HCT116 (cell line): Measurements from ENCODE around the gene ARL5B. TPM values are rescaled to one million over a fixed set of nuclear protein-coding genes. Genes with fewer than 3 reads are reported as not detected.

ENCODE experiments used
- ATAC-seq: fragments of 200-7000 bp; cut with Tn5 transposase; 2 replicates; pipeline ENCODE4 v1.9.1; 2020; ENCODE audit warnings: mild to moderate bottlenecking, moderate library complexity
- BruUV-seq: library from RNA; stranded (reverse); fragments of 400-500 nt; replicated peaks from 2 replicates; lab custom pipeline; 2021; lab: Mats Ljungman, UMichigan
- CTCF ChIA-PET: fragments of 300-600 bp; sonication (Branson Sonifier 250); formaldehyde crosslinking; loops from one replicate; lab custom pipeline; 2021; ENCODE audit warnings: antibody characterized with exemption; lab: Charles Lee
- POLR2A ChIA-PET: fragments of 300-600, 350-600 bp; sonication (Branson Sonifier 250); formaldehyde crosslinking; loops from one replicate; lab custom pipeline; 2021; ENCODE audit warnings: antibody characterized with exemption; lab: Charles Lee
- RAD21 ChIA-PET, 2 experiments: fragments of 300-600 bp; sonication (Branson Sonifier 250); formaldehyde crosslinking; loops; one replicate each; lab custom pipeline; 2023; ENCODE audit warnings: low total read pairs in 2 of 2; ENCODE audit not compliant: uncharacterized antibody in 2 of 2, unreplicated experiment in 2 of 2, low non-redundant PET in 1 of 2; lab: Charles Lee
- DNase-seq: peaks from one replicate; pipeline ENCODE4 v3.0.0-alpha.2; 2010; ENCODE audit warnings: low read depth, low spot score
- H2AFZ ChIP-seq: fragments of 200-600 bp; shearing (Covaris generic), sonication (generic); 2 replicates; pipeline ENCODE4 v1.6.1; 2017; ENCODE audit warnings: low read depth, mixed run types, mixed read lengths, antibody characterized with exemption, low read length; ENCODE audit not compliant: poor library complexity, severe bottlenecking
- H3K27ac ChIP-seq: 2 replicates; pipeline ENCODE4 v1.5.1; 2012; ENCODE audit warnings: low read depth, low read length
- H3K27me3 ChIP-seq: fragments of 200-600 bp; sonication (generic); 2 replicates; pipeline ENCODE4 v1.6.1; 2016; ENCODE audit warnings: mixed run types, low read length, mixed read lengths; ENCODE audit not compliant: insufficient read depth
- H3K36me3 ChIP-seq, 2 experiments: fragments of 200-500 bp in 1 of 2; fragments of 200-600 bp in 1 of 2; sonication (Bioruptor generic) in 1 of 2; sonication (generic) in 1 of 2; 2 replicates each; pipeline versions ENCODE4 v1.5.1 to v1.6.1; 2014 to 2016; ENCODE audit warnings: low read length in 2 of 2, inconsistent platforms in 1 of 2, mixed read lengths in 1 of 2, mixed run types in 1 of 2; ENCODE audit not compliant: insufficient read depth in 2 of 2, control insufficient read depth in 1 of 2
- H3K4me1 ChIP-seq, 2 experiments: fragments of 200-600 bp in 1 of 2; sonication (generic) in 1 of 2; 2 replicates each; pipeline versions ENCODE4 v1.5.1 to v1.6.1; 2012 to 2017; ENCODE audit warnings: low read length in 2 of 2, inconsistent platforms in 1 of 2, mild to moderate bottlenecking in 1 of 2, mixed read lengths in 1 of 2, mixed run types in 1 of 2, moderate library complexity in 1 of 2; ENCODE audit not compliant: insufficient read depth in 2 of 2, control insufficient read depth in 1 of 2
- H3K4me2 ChIP-seq: fragments of 200-600 bp; sonication (generic); 2 replicates; pipeline ENCODE4 v1.6.1; 2017; ENCODE audit warnings: mixed run types, low read length, mixed read lengths
- H3K4me3 ChIP-seq, 2 experiments: fragments of 200-600 bp in 1 of 2; sonication (generic) in 1 of 2; replicated peaks in 1 of 2; 2 replicates each; pipeline ENCODE4 v1.5.1; 2011 to 2016; ENCODE audit warnings: low read length in 2 of 2, control low read depth in 1 of 2, low read depth in 1 of 2, mild to moderate bottlenecking in 1 of 2, mixed read lengths in 1 of 2, mixed run types in 1 of 2
- H3K79me2 ChIP-seq: fragments of 200-600 bp; sonication (generic); 2 replicates; pipeline ENCODE4 v1.6.1; 2017; ENCODE audit warnings: mild to moderate bottlenecking, mixed run types, low read length, moderate library complexity, mixed read lengths; ENCODE audit not compliant: insufficient read depth
- H3K9ac ChIP-seq: fragments of 200-600 bp; sonication (generic); 2 replicates; pipeline ENCODE4 v1.6.1; 2016; ENCODE audit warnings: low read length, mixed read lengths
- H3K9me2 ChIP-seq: fragments of 200-600 bp; sonication (generic), shearing (Covaris generic); 2 replicates; pipeline ENCODE4 v1.6.1; 2017; ENCODE audit warnings: mixed run types, mild to moderate bottlenecking, moderate library complexity; ENCODE audit not compliant: insufficient read depth
- H3K9me3 ChIP-seq, 2 experiments: fragments of 200-500 bp in 1 of 2; fragments of 200-600 bp in 1 of 2; sonication (Bioruptor generic) in 1 of 2; sonication (generic) in 1 of 2; 2 replicates each; pipeline ENCODE4 v1.6.1; 2014 to 2017; ENCODE audit warnings: low read length in 2 of 2, mixed read lengths in 2 of 2, inconsistent platforms in 1 of 2, low read depth in 1 of 2, mild to moderate bottlenecking in 1 of 2, mixed run types in 1 of 2, moderate library complexity in 1 of 2; ENCODE audit not compliant: control insufficient read depth in 1 of 2, insufficient read depth in 1 of 2
- H4K20me1 ChIP-seq: fragments of 200-600 bp; sonication (generic), shearing (Covaris generic); 2 replicates; pipeline ENCODE4 v1.6.1; 2017; ENCODE audit warnings: mixed run types, mild to moderate bottlenecking, moderate library complexity; ENCODE audit not compliant: insufficient read depth
- ATF3 ChIP-seq: IDR thresholded peaks from 2 replicates; pipeline ENCODE4 v1.6.1; 2012
- CBX3 ChIP-seq: IDR thresholded peaks from 2 replicates; pipeline ENCODE4 v1.6.1; 2012; ENCODE audit warnings: low read depth
- CEBPB ChIP-seq: IDR thresholded peaks from 2 replicates; pipeline ENCODE4 v1.6.1; 2012; ENCODE audit warnings: low read depth
- EGR1 ChIP-seq: IDR thresholded peaks from 2 replicates; pipeline ENCODE4 v1.6.1; 2012; ENCODE audit warnings: low read depth
- EZH2 ChIP-seq: fragments of 200-600 bp; sonication (generic); IDR thresholded peaks from 2 replicates; pipeline ENCODE4 v1.6.1; 2017; ENCODE audit warnings: antibody characterized with exemption, mixed run types
- EZH2phosphoT487 ChIP-seq: fragments of 200-600 bp; IDR thresholded peaks from 2 replicates; pipeline ENCODE4 v1.6.1; 2018; ENCODE audit warnings: antibody characterized with exemption, borderline replicate concordance
- FOSL1 ChIP-seq: IDR thresholded peaks from 2 replicates; pipeline ENCODE4 v1.6.1; 2012; ENCODE audit warnings: low read depth
- POLR2A ChIP-seq: IDR thresholded peaks from 2 replicates; pipeline ENCODE4 v1.7.0; 2011; ENCODE audit warnings: borderline replicate concordance; ENCODE audit not compliant: insufficient read depth, insufficient read length; ENCODE audit errors: extremely low read depth
- REST ChIP-seq: IDR thresholded peaks from 2 replicates; pipeline ENCODE4 v1.6.1; 2012; ENCODE audit warnings: low read depth
- SIN3A ChIP-seq: IDR thresholded peaks from 2 replicates; pipeline ENCODE4 v1.6.1; 2012; ENCODE audit warnings: low read depth
- SP1 ChIP-seq: IDR thresholded peaks from 2 replicates; pipeline ENCODE4 v1.6.1; 2012; ENCODE audit warnings: low read depth
- SRF ChIP-seq: IDR thresholded peaks from 2 replicates; pipeline ENCODE4 v1.6.1; 2012; ENCODE audit warnings: low read depth
- TCF7L2 ChIP-seq: IDR thresholded peaks from 2 replicates; pipeline ENCODE4 v1.7.0; 2011; ENCODE audit warnings: borderline replicate concordance, inconsistent platforms; ENCODE audit not compliant: insufficient read depth, insufficient read length; ENCODE audit errors: extremely low read depth
- ZBTB33 ChIP-seq: IDR thresholded peaks from 2 replicates; pipeline ENCODE4 v1.6.1; 2011; ENCODE audit warnings: mild to moderate bottlenecking, low read length, moderate library complexity; ENCODE audit not compliant: insufficient replicate concordance; ENCODE audit errors: extremely low read depth
- ZFX ChIP-seq: fragments of 450-650 bp; IDR thresholded peaks from 2 replicates; pipeline ENCODE4 v1.6.1; 2017
- ZNF274 ChIP-seq: fragments of 200-500 bp; sonication (Bioruptor generic); IDR thresholded peaks from 2 replicates; pipeline ENCODE4 v1.6.1; 2014; ENCODE audit warnings: mild to moderate bottlenecking, low read depth, low read length, inconsistent platforms
- intact Hi-C: fragments of 100-400 bp; cut with micrococcal nuclease; formaldehyde crosslinking; loops from 2 replicates; pipeline ENCODE4 v1.10.0; 2022
- total RNA-seq: library from RNA; stranded (reverse); gene quantifications from one replicate; pipeline ENCODE4 v1.2.1, GENCODE V29; 2021; ENCODE audit not compliant: unreplicated experiment
- TF ChIP-seq, protein P1 (sequence below): IDR thresholded peaks from 2 replicates; pipeline ENCODE4 v1.6.1; 2012

The ARL5B gene
- total RNA-seq, 1 experiment from 2014 or later: 21.1 TPM

GRCh38 chr10:18681366-18681765, 22.1 kb downstream of the ARL5B start:
- Histone ChIP-seq H3K9me3 (no peaks in the 10 kb centered on the region), H3K27me3 (no peaks in the 10 kb centered on the region), H3K4me3 (no peak overlapping the region), H3K4me1 (peaks cover 16 to 51% of the 10 kb centered on the region in 2 experiments), H3K4me2 (peak overlapping the region; percentile 60), H3K27ac (peak overlapping the region; percentile 55; the same call in 1 of the 2 replicates), H3K79me2 (no peaks in the 10 kb centered on the region), H2AFZ (no peak overlapping the region), H3K36me3 (no peaks in the 10 kb centered on the region; a peak in 1 of 4 replicates), H3K9ac (peak overlapping the region; percentile 19), H3K9me2 (no peaks in the 10 kb centered on the region), H4K20me1 (no peaks in the 10 kb centered on the region)
- RAD21 ChIA-PET: no interaction called here
- DNase-seq (no peak), ATAC-seq (no peak)
- TF ChIP-seq SRF: no peak
- no peak for TF ChIP-seq POLR2A
- TF ChIP-seq ZBTB33: no peak
- no peak for TF ChIP-seq TCF7L2
- TF ChIP-seq ATF3: no peak
- no peak for TF ChIP-seq EGR1
- no peak for TF ChIP-seq CBX3
- TF ChIP-seq ZFX: no peak
- no peak for TF ChIP-seq CEBPB
- no peak for TF ChIP-seq ZNF274
- no peak for TF ChIP-seq EZH2phosphoT487
- no peak for TF ChIP-seq REST
- no peak for TF ChIP-seq FOSL1
- TF ChIP-seq, protein P1, sequence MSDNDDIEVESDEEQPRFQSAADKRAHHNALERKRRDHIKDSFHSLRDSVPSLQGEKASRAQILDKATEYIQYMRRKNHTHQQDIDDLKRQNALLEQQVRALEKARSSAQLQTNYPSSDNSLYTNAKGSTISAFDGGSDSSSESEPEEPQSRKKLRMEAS: no peak
- no peak for TF ChIP-seq SIN3A
- no peak for TF ChIP-seq SP1
- TF ChIP-seq EZH2: no peak
- POLR2A ChIA-PET: no interaction called here
- CTCF ChIA-PET: interaction anchor here (0.6 kb wide), 1 partner anchor 15 kb away, joined by 3 read pairs; no protein-coding TSS in a partner anchor
- no TSS peak for BruUV-seq
- intact Hi-C loops: no loop called here
